Smooth muscle cell (in vitro differentiated cells): Measurements from ENCODE around the gene SEMA4C. TPM values are rescaled to one million over a fixed set of nuclear protein-coding genes. Genes with fewer than 3 reads are reported as not detected.

Source experiments
- DNase-seq: peaks from one replicate; lab custom pipeline; 2025; ENCODE audit not compliant: unreplicated experiment; lab: John Stamatoyannopoulos, UW
- H2AFZ ChIP-seq: fragments of 200-600 bp; sonication (generic); 2 replicates; pipeline ENCODE4 v1.6.0; 2016; ENCODE audit warnings: antibody characterized with exemption, low read depth, mild to moderate bottlenecking
- H3F3A ChIP-seq: fragments of 200-600 bp; sonication (generic); 2 replicates; pipeline ENCODE4 v1.6.0; 2017; ENCODE audit warnings: antibody characterized with exemption, low read depth
- H3K27ac ChIP-seq: fragments of 200-600 bp; sonication (generic); 2 replicates; pipeline ENCODE4 v1.5.1; 2016; ENCODE audit warnings: low read depth, mild to moderate bottlenecking
- H3K27me3 ChIP-seq: fragments of 200-600 bp; sonication (generic); 2 replicates; pipeline ENCODE4 v1.6.1; 2016; ENCODE audit warnings: low read depth, mild to moderate bottlenecking
- H3K36me3 ChIP-seq: fragments of 200-600 bp; sonication (generic); 2 replicates; pipeline ENCODE4 v1.5.1; 2016; ENCODE audit warnings: low read depth
- H3K4me1 ChIP-seq: fragments of 200-600 bp; sonication (generic); 2 replicates; pipeline ENCODE4 v1.5.1; 2016; ENCODE audit warnings: low read depth
- H3K4me2 ChIP-seq: fragments of 200-600 bp; sonication (generic); 2 replicates; pipeline ENCODE4 v1.6.0; 2016; ENCODE audit warnings: mild to moderate bottlenecking
- H3K4me3 ChIP-seq: fragments of 200-600 bp; sonication (generic); 2 replicates; pipeline ENCODE4 v1.5.1; 2016; ENCODE audit warnings: mild to moderate bottlenecking
- H3K79me2 ChIP-seq: fragments of 200-600 bp; sonication (generic); 2 replicates; pipeline ENCODE4 v1.6.0; 2016; ENCODE audit warnings: low read depth, mild to moderate bottlenecking
- H3K9ac ChIP-seq: fragments of 200-600 bp; sonication (generic); 2 replicates; pipeline ENCODE4 v1.6.0; 2016; ENCODE audit warnings: low read depth
- H3K9me3 ChIP-seq: fragments of 200-600 bp; sonication (generic); replicated peaks from 2 replicates; pipeline ENCODE4 v1.5.1; 2016; ENCODE audit warnings: low read depth
- H4K20me1 ChIP-seq: fragments of 200-600 bp; sonication (generic); 2 replicates; pipeline ENCODE4 v1.6.0; 2016; ENCODE audit warnings: low read depth
- CTCF ChIP-seq: fragments of 200-600 bp; sonication (generic); IDR thresholded peaks from 2 replicates; pipeline ENCODE4 v1.5.1; 2017; ENCODE audit warnings: borderline replicate concordance, mild to moderate bottlenecking, antibody characterized with exemption; ENCODE audit not compliant: insufficient read depth, poor library complexity, severe bottlenecking
- WGBS: methylation state at CpG from one replicate; pipeline ENCODE4 v1.1.7; 2016; ENCODE audit warnings: low lambda C conversion rate; 5-methylcytosine and 5-hydroxymethylcytosine counted together
- polyA plus RNA-seq: library from polyadenylated mRNA; unstranded; fragments of >200 nt; fragmentation: Nextera tagmentation; extraction: Ambion mirVana; gene quantifications from 2 replicates; pipeline ENCODE4 v1.2.1, GENCODE V29; 2016
- total RNA-seq: library from RNA; depleted of rRNA; stranded (reverse); fragments of >200 nt; gene quantifications from 2 replicates; pipeline ENCODE4 v1.2.3, GENCODE V29; 2014

SEMA4C gene
- total and polyA plus RNA-seq, 2 experiments from 2014 or later, result 40.7 to 41.0 TPM

- 95% methylated on average over 11 of the region's 11 CpGs for WGBS
- no peak for DNase-seq
- peaks cover 14% of the 10 kb centered on the region for H4K20me1 ChIP-seq
Observed at GRCh38 chr2:96823198-96823597, 46.7 kb downstream of the SEMA4C start.

DNA sequence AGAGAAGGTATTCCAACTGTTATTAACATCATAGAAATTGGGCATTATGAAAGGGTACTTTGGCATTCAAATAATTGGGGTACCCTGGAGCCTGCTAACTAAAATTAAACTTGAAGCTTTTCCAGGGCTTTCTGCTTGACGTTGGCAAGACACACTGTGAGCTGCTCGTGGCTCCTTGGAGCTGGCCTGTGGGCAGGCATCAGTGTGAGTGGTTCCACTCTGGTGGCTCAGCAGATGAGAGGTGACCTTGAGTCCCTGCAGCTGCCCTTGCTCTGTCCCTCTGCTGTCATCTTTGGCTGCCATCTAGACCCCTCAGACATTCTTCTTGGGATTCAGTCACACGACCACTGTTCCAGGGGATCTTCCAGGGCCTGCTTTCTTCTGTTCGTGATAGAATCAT lies 47.1 kb downstream of the SEMA4C start:
- Histone ChIP-seq H2AFZ (no peak overlapping the region), H3K79me2 (no peaks in the 10 kb centered on the region), H4K20me1 (peaks cover 17% of the 10 kb centered on the region), H3K27ac (no peak overlapping the region), H3K27me3 (peaks cover under 1% of the 10 kb centered on the region), H3K9ac (no peak overlapping the region), H3F3A (no peaks in the 10 kb centered on the region), H3K4me2 (no peak overlapping the region), H3K4me1 (peaks cover 10% of the 10 kb centered on the region), H3K36me3 (no peaks in the 10 kb centered on the region), H3K9me3 (no peaks in the 10 kb centered on the region), H3K4me3 (no peak overlapping the region)
- no peak for DNase-seq
- no peak for TF ChIP-seq CTCF
- 92% methylated on average over 4 of the region's 4 CpGs for WGBS

More at GRCh38 chr2:96823198-96823597, 46.7 kb downstream of the SEMA4C start:
- H3K4me2 ChIP-seq, result no peak overlapping the region
- no peaks in the 10 kb centered on the region for H3K9me3 ChIP-seq
- no peaks in the 10 kb centered on the region for H3K36me3 ChIP-seq
- no peaks in the 10 kb centered on the region for H3F3A ChIP-seq
- peaks cover 7% of the 10 kb centered on the region for H3K4me1 ChIP-seq
- no peak overlapping the region for H3K4me3 ChIP-seq
- H3K27ac ChIP-seq, result no peak overlapping the region
- no peak for TF ChIP-seq CTCF
- no peaks in the 10 kb centered on the region for H3K27me3 ChIP-seq
- H3K79me2 ChIP-seq, result no peaks in the 10 kb centered on the region
- H3K9ac ChIP-seq, result no peak overlapping the region
- H2AFZ ChIP-seq, result no peak overlapping the region

GRCh38 chr2:96821113-96821675 lies 48.7 kb downstream of the SEMA4C start:
- Histone ChIP-seq H3K4me1 (peaks cover 17% of the 10 kb centered on the region), H3K27ac (no peak overlapping the region), H2AFZ (no peak overlapping the region), H3K9ac (no peak overlapping the region), H3K4me3 (no peak overlapping the region), H3K4me2 (no peak overlapping the region), H3K27me3 (peaks cover 3% of the 10 kb centered on the region), H3K79me2 (no peaks in the 10 kb centered on the region), H4K20me1 (peaks cover 25% of the 10 kb centered on the region), H3K36me3 (no peaks in the 10 kb centered on the region), H3K9me3 (no peaks in the 10 kb centered on the region), H3F3A (no peaks in the 10 kb centered on the region)
- WGBS, result 91% methylated on average over 11 of the region's 11 CpGs
- DNase-seq, result no peak
- no peak for TF ChIP-seq CTCF

DNA sequence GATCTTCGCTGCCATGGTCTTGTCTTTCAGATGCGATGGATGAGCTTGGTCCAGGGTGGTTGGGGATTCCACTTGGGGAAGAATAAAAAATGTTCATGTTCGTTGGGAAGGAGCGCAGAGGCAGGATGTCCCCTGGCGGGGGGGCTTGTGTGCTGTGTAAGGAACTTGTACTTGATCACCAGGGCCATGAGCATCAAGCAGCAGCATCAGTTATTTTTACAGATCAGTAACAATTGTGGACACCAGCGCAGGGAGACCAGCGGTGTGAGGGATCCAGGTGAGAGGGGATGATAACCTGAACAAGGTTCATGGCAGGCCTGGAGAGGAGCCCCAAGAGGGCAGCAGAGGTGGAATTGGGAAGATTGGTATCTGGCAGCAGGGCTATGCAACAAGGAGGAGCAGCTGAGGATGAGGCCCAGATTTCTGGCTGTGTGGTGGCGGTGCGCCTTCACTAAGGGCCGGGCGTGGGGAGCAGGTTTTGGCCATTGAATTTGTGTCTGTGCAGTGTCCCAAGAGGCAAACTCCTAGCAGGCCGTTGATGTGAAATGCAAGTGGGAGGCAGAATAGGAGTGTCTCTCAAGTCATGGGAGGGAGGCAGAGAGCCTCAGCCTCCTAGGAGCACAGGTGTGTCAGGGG lies 49.9 kb downstream of the SEMA4C start:
- Histone ChIP-seq H3K4me2 (no peak overlapping the region), H3K36me3 (no peaks in the 10 kb centered on the region), H3K9me3 (no peaks in the 10 kb centered on the region), H2AFZ (no peak overlapping the region), H3K27me3 (peaks cover 3% of the 10 kb centered on the region), H3K79me2 (no peaks in the 10 kb centered on the region), H3K4me3 (no peak overlapping the region), H3K27ac (no peak overlapping the region), H4K20me1 (peaks cover 25% of the 10 kb centered on the region), H3F3A (peaks cover 4% of the 10 kb centered on the region), H3K4me1 (peaks cover 17% of the 10 kb centered on the region), H3K9ac (no peak overlapping the region)
- DNase-seq, result no peak
- WGBS, result 94% methylated on average over 12 of the region's 12 CpGs
- no peak for TF ChIP-seq CTCF
